Measurements from ENCODE around the gene MAST2.

DNA sequence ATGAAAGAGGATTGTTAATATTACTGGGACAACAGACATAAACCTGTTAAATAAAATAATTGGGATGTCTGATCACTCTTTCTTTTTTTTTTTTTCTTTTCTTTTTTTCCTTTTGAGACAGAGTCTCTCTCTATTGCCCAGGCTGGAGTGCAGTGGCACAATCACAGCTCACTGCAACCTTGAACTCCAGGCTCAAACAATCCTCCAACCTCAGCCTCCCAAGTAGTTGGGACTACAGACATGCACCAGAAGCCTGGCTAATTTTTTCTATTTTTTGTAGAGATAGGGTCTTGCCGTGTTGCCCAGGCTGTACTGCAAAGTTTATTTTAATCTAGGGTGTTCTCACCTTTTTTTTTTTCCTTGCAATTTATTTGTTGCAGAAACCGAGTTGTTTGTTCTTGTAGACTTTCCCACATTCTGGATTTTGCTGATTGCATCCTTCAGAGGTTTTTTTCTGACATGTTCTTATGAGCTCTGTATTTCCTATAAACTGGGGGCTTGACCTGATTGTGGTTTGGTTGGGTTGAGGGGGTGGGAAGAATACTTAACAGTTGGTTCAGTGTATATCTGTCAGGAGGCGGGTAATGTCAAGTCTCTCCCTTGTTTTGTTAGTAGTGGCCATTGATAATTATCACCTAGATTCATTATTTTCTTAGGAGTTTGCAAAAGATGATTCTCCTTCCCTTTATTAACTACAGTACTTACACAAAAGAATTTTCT lies 125.2 kb downstream of the MAST2 start:
- no peak for TF ChIP-seq EZH2 (IDR thresholded peaks at IDR 0.05; ENCODE audit: insufficient read depth, poor library complexity, severe bottlenecking)
- no peak for TF ChIP-seq EZH2phosphoT487 (IDR thresholded peaks at IDR 0.05; ENCODE audit: insufficient read depth, low read depth)

Measured in GM23248 (cell line).